Epithelial cell of proximal tubule (primary cell): Measurements from ENCODE around the gene NTM. TPM values are rescaled to one million over a fixed set of nuclear protein-coding genes. Genes with fewer than 3 reads are reported as not detected.
"Not testable (repeated sequence)": the region's sequence is repeated elsewhere in the genome, so short reads cannot be mapped to it uniquely, and the experiment has no call there.

ENCODE experiments used
- DNase-seq: peaks from one replicate; pipeline ENCODE4 v3.0.0-alpha.2; 2011; ENCODE audit warnings: low read depth
- H3K4me3 ChIP-seq: 2 replicates; pipeline ENCODE4 v1.5.1; 2011; ENCODE audit warnings: low read depth, mild to moderate bottlenecking, low read length
- CTCF ChIP-seq: conservative IDR thresholded peaks from 2 replicates; pipeline ENCODE4 v1.5.1; 2012; ENCODE audit warnings: low read depth, mild to moderate bottlenecking, low read length
- total RNA-seq: library from RNA; depleted of rRNA; stranded (reverse); fragments of >200 nt; gene quantifications from 2 replicates; pipeline ENCODE4 v1.2.3, GENCODE V29; 2015

The NTM gene
- total RNA-seq, 1 donor from 2014 or later, result 5.3 TPM

GRCh38 chr11:131334601-131335000 lies 35.8 kb upstream of the NTM start:
- no peak for DNase-seq
- no peak overlapping the region for H3K4me3 ChIP-seq
- no peak for TF ChIP-seq CTCF

- DNase-seq, H3K4me3 ChIP-seq: not testable (repeated sequence)
These were observed 28.5 kb upstream of the NTM start for GRCh38 chr11:131341900-131342299.

GRCh38 chr11:131342442-131342841 lies 28.0 kb upstream of the NTM start:
- not testable (repeated sequence) for H3K4me3 ChIP-seq, DNase-seq

- no peak for DNase-seq
- TF ChIP-seq CTCF, result no peak
- H3K4me3 ChIP-seq, result no peak overlapping the region
These were observed 25.0 kb upstream of the NTM start for GRCh38 chr11:131345406-131345805.

GRCh38 chr11:131349368-131350086 lies 20.9 kb upstream of the NTM start:
- no peak for DNase-seq
- TF ChIP-seq CTCF, result no peak
- H3K4me3 ChIP-seq, result no peak overlapping the region

DNA sequence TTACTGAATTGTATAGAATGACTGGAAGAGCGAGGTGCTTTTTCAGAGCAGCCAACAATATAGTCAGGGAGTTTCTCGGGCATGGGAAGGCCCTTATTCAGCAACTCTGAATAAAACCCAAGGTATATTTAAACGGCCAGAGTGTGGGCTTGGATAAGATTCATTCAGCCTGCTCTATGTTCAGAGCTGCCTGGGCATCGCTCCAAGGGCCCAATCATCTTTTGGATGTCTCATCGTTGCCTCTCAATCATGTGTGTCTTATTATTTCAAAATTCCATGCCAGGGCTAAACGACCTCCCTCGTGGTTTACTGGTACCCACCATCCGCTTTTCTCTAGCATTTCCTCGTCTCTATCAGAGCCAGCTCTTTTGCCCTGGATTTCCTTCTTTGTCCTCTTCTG lies 19.5 kb upstream of the NTM start:
- no peak for DNase-seq

DNA sequence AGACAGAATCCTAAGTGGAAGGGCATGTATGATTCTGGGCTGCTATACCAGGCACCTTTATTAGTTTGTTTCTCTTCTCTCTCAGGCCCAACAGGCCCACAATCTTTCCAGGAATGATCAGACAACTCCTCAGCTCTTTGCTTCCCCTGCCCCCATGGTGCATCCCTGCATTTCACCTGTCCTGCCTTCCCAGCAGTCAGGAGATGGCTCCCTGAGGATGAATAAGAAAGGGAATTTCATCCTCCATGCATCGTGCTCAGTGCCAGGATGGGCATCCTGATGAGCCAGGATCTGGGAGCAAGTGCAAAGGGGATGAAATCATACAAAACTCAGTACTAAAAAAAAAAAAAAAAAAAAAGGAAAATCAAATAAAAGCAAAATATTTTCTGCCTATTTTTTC lies 18.6 kb upstream of the NTM start:
- no peak for TF ChIP-seq CTCF
- H3K4me3 ChIP-seq, result no peak overlapping the region
- DNase-seq, result no peak

More for the DNA sequence above, 19.5 kb upstream of the NTM start:
- TF ChIP-seq CTCF, result no peak
- no peak overlapping the region for H3K4me3 ChIP-seq

GRCh38 chr11:131353766-131354165 lies 16.6 kb upstream of the NTM start:
- H3K4me3 ChIP-seq, result no peak overlapping the region
- TF ChIP-seq CTCF, result no peak
- no peak for DNase-seq
